HAP-1 (cell line): ENCODE results near the gene CCDC136.

Experiments used
- DNase-seq, 2 experiments: peaks; one replicate each; pipeline ENCODE4 v3.0.0-alpha.2; 2016 to 2020; ENCODE audit warnings: low spot score in 2 of 2
- H3K27me3 ChIP-seq: fragments of 250-450 bp; sonication (Bioruptor Pico); 2 replicates; pipeline ENCODE4 v1.5.1; 2020; ENCODE audit warnings: low read depth, mild to moderate bottlenecking, moderate library complexity
- H3K36me3 ChIP-seq: fragments of 250-450 bp; sonication (Bioruptor Pico); replicated peaks from 2 replicates; pipeline ENCODE4 v1.5.1; 2020; ENCODE audit warnings: mild to moderate bottlenecking
- H3K4me1 ChIP-seq: fragments of 250-450 bp; sonication (Bioruptor Pico); 2 replicates; pipeline ENCODE4 v1.5.1; 2020; ENCODE audit warnings: mild to moderate bottlenecking
- H3K4me3 ChIP-seq: fragments of 250-450 bp; sonication (Bioruptor Pico); 2 replicates; pipeline ENCODE4 v1.5.1; 2020; ENCODE audit warnings: mild to moderate bottlenecking, moderate library complexity
- H3K9me3 ChIP-seq: fragments of 250-450 bp; sonication (Bioruptor Pico); 2 replicates; pipeline ENCODE4 v1.5.1; 2020; ENCODE audit warnings: mild to moderate bottlenecking, moderate library complexity
- in situ Hi-C: fragments of 300-500 bp; cut with MboI; formaldehyde crosslinking; loops from 3 replicates; pipeline ENCODE4 v1.14.3; 2020; ENCODE audit warnings: low sequenced_read_pairs, inconsistent platforms, mixed read lengths

CCDC136 gene

GRCh38 chr7:128843938-128844621 lies 52.3 kb downstream of the CCDC136 start:
- no peaks in the 10 kb centered on the region for H3K4me1 ChIP-seq
- no peaks in the 10 kb centered on the region for H3K9me3 ChIP-seq
- H3K4me3 ChIP-seq: no peak overlapping the region
- H3K27me3 ChIP-seq: no peaks in the 10 kb centered on the region
- in situ Hi-C loops: no loop called here
- H3K36me3 ChIP-seq: peaks cover 65% of the 10 kb centered on the region
- no peak for DNase-seq

DNA sequence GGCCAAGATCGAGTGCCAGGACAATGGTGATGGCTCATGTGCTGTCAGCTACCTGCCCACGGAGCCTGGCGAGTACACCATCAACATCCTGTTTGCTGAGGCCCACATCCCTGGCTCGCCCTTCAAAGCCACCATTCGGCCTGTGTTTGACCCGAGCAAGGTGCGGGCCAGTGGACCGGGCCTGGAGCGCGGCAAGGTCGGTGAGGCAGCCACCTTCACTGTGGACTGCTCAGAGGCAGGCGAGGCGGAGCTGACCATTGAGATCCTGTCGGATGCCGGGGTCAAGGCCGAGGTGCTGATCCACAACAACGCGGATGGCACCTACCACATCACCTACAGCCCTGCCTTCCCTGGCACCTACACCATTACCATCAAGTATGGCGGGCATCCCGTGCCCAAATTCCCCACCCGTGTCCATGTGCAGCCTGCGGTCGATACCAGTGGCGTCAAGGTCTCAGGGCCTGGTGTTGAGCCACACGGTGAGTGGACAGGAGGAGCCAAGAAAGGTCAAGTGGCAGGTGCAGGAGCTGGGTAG lies 53.1 kb downstream of the CCDC136 start:
- in situ Hi-C loops: no loop called here
- H3K36me3 ChIP-seq: peaks cover 65% of the 10 kb centered on the region
- no peaks in the 10 kb centered on the region for H3K9me3 ChIP-seq
- DNase-seq: no peak
- no peak overlapping the region for H3K4me3 ChIP-seq
- H3K4me1 ChIP-seq: no peaks in the 10 kb centered on the region
- no peaks in the 10 kb centered on the region for H3K27me3 ChIP-seq

DNA sequence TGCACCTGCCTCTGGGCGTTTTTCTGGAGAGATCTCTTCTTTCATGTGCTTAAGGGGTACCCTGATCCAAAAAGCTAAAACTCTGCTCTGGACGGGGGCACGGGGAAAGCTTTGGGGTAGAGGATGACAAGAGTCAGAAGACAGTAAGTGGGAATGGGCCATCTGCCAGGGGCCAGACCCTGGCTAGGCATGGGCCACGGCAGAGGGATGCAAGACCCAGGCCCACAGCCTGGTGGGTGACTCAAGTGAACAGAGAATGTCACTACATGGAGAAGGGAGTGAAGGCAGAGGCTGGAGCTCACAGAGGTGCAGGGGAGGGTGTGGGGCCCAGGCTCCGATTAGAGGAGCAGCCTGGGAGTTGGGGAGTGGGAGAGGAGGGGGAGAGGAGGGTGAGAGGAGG lies 53.7 kb downstream of the CCDC136 start:
- in situ Hi-C loops: no loop called here
- peaks cover 65% of the 10 kb centered on the region for H3K36me3 ChIP-seq

GRCh38 chr7:128845987-128846386 lies 54.2 kb downstream of the CCDC136 start:
- Histone ChIP-seq H3K4me1 (no peaks in the 10 kb centered on the region), H3K27me3 (no peaks in the 10 kb centered on the region), H3K9me3 (no peaks in the 10 kb centered on the region), H3K4me3 (no peak overlapping the region), H3K36me3 (peaks cover 67% of the 10 kb centered on the region)
- DNase-seq: no peak
- in situ Hi-C loops: no loop called here

More for the DNA sequence above, 53.7 kb downstream of the CCDC136 start:
- Histone ChIP-seq H3K9me3 (no peaks in the 10 kb centered on the region), H3K4me3 (no peak overlapping the region), H3K27me3 (no peaks in the 10 kb centered on the region), H3K4me1 (no peaks in the 10 kb centered on the region)
- DNase-seq: no peak

- H3K4me3 ChIP-seq: no peak overlapping the region
- H3K9me3 ChIP-seq: no peaks in the 10 kb centered on the region
- H3K4me1 ChIP-seq: no peaks in the 10 kb centered on the region
- DNase-seq: no peak
- in situ Hi-C loops: no loop called here
- H3K36me3 ChIP-seq: peaks cover 65% of the 10 kb centered on the region
- no peaks in the 10 kb centered on the region for H3K27me3 ChIP-seq
Measured at GRCh38 chr7:128846781-128847444, 55.1 kb downstream of the CCDC136 start.

DNA sequence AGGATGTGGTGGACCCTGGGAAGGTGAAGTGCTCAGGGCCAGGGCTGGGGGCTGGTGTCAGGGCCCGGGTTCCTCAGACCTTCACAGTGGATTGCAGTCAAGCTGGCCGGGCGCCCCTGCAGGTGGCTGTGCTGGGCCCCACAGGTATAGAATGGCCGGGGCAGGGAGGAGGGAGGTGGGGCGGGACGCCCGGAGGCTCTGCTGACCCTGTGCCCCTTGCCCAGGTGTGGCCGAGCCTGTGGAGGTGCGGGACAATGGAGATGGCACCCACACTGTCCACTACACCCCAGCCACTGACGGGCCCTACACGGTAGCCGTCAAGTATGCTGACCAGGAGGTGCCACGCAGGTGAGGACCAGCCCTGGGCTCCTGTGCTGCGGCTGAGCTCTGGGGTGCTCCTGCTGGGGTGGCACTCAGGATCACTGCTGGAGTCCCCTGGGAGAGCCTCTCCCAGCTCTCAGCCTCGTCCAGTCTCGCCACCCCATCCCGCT lies 56.0 kb downstream of the CCDC136 start:
- Histone ChIP-seq H3K36me3 (peaks cover 65% of the 10 kb centered on the region), H3K27me3 (no peaks in the 10 kb centered on the region), H3K9me3 (no peaks in the 10 kb centered on the region), H3K4me3 (no peak overlapping the region), H3K4me1 (no peaks in the 10 kb centered on the region)
- in situ Hi-C loops: no loop called here
- DNase-seq: no peak

DNA sequence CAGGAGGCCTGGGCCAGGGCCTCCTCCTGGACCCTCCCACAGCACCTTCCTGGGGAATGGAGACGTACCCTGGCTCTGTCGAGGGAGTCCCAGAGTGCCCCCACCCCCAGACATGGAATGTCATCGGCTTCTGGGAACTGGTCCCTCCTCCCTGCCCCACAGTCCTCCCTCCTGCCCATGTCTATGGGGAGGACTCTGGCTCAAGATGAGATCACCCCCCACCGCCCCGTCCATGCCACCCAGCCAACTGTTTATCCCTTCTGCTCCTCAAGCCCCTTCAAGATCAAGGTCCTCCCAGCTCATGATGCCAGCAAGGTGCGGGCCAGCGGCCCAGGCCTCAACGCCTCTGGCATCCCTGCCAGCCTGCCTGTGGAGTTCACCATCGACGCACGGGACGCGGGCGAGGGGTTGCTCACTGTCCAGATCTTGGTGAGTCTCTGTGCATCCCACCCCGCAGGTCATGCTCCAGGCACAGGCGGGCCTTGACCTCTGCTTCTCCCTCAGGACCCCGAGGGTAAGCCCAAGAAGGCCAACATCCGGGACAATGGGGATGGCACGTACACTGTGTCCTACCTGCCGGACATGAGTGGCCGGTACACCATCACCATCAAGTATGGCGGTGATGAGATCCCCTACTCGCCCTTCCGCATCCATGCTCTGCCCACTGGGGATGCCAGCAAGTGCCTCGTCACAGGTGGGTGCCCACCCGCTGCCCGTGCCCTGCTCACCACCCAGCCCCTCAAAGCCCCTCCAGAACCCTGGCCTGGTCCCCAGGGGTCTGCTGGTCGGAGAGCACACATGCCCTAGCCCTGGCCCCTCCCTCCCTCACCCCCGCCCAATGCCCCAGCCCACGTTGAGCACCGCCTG lies 56.8 kb downstream of the CCDC136 start:
- Histone ChIP-seq H3K4me3 (no peak overlapping the region), H3K27me3 (no peaks in the 10 kb centered on the region), H3K4me1 (no peaks in the 10 kb centered on the region), H3K9me3 (no peaks in the 10 kb centered on the region), H3K36me3 (peaks cover 61% of the 10 kb centered on the region)
- no peak for DNase-seq
- in situ Hi-C loops: no loop called here

DNA sequence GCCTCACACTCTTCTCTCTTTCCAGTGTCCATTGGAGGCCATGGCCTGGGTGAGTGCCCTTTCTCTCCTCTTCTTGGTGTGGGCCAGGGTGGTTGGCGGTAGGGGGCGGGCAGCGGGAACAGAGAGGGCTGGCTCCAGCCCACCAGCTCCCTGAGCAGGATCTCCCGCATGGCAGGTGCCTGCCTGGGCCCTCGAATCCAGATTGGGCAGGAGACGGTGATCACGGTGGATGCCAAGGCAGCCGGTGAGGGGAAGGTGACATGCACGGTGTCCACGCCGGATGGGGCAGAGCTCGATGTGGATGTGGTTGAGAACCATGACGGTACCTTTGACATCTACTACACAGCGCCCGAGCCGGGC lies 57.4 kb downstream of the CCDC136 start:
- no peaks in the 10 kb centered on the region for H3K4me1 ChIP-seq
- no peak for DNase-seq
- H3K4me3 ChIP-seq: no peak overlapping the region
- in situ Hi-C loops: no loop called here
- H3K27me3 ChIP-seq: no peaks in the 10 kb centered on the region
- H3K9me3 ChIP-seq: no peaks in the 10 kb centered on the region
- peaks cover 59% of the 10 kb centered on the region for H3K36me3 ChIP-seq

GRCh38 chr7:128849804-128850490 lies 58.2 kb downstream of the CCDC136 start:
- H3K9me3 ChIP-seq: no peaks in the 10 kb centered on the region
- DNase-seq: no peak
- no peaks in the 10 kb centered on the region for H3K27me3 ChIP-seq
- peaks cover 58% of the 10 kb centered on the region for H3K36me3 ChIP-seq
- no peak overlapping the region for H3K4me3 ChIP-seq
- no peaks in the 10 kb centered on the region for H3K4me1 ChIP-seq
- in situ Hi-C loops: no loop called here

GRCh38 chr7:128852537-128853254 lies 60.9 kb downstream of the CCDC136 start:
- Histone ChIP-seq H3K4me1 (no peaks in the 10 kb centered on the region), H3K27me3 (no peaks in the 10 kb centered on the region), H3K4me3 (no peak overlapping the region), H3K36me3 (peaks cover 65% of the 10 kb centered on the region), H3K9me3 (no peaks in the 10 kb centered on the region)
- no peak for DNase-seq
- in situ Hi-C loops: no loop called here

GRCh38 chr7:128853799-128854198 lies 62.0 kb downstream of the CCDC136 start:
- in situ Hi-C loops: no loop called here
- Histone ChIP-seq H3K9me3 (no peaks in the 10 kb centered on the region), H3K27me3 (no peaks in the 10 kb centered on the region), H3K36me3 (peaks cover 58% of the 10 kb centered on the region), H3K4me3 (no peak overlapping the region), H3K4me1 (no peaks in the 10 kb centered on the region)
- no peak for DNase-seq

GRCh38 chr7:128854396-128854795 lies 62.6 kb downstream of the CCDC136 start:
- in situ Hi-C loops: no loop called here
- Histone ChIP-seq H3K27me3 (no peaks in the 10 kb centered on the region), H3K4me3 (no peak overlapping the region), H3K9me3 (no peaks in the 10 kb centered on the region), H3K36me3 (peaks cover 58% of the 10 kb centered on the region), H3K4me1 (no peaks in the 10 kb centered on the region)
- DNase-seq: no peak

- in situ Hi-C loops: no loop called here
- no peak for DNase-seq
- Histone ChIP-seq H3K4me3 (no peak overlapping the region), H3K36me3 (peaks cover 53% of the 10 kb centered on the region), H3K4me1 (no peaks in the 10 kb centered on the region), H3K27me3 (no peaks in the 10 kb centered on the region), H3K9me3 (no peaks in the 10 kb centered on the region)
Measured at GRCh38 chr7:128855559-128855958, 63.8 kb downstream of the CCDC136 start.
